Natural killer cell (primary cell): ENCODE data around the gene TRIM43. TPM values are rescaled to one million over a fixed set of nuclear protein-coding genes. Genes with fewer than 3 reads are reported as not detected.
"Not testable (repeated sequence)": the region's sequence is repeated elsewhere in the genome, so short reads cannot be mapped to it uniquely, and the experiment has no call there.

Experiments used
- ATAC-seq, 3 donors: fragments of 150-1000 bp in 2 of 3; fragments of 200-7000 bp in 1 of 3; cut with Tn5 transposase; 1 replicate in 1 of 3; 2 replicates in 2 of 3; pipeline ENCODE4 v1.10.0; 2021; ENCODE audit warnings: mild to moderate bottlenecking in 2 of 3, moderate library complexity in 2 of 3
- DNase-seq, 2 donors: peaks; one replicate each; pipeline versions ENCODE4 v3.0.0 to v3.0.0-alpha.2; 2013 to 2021; ENCODE audit warnings: mixed read lengths in 1 of 2
- H3K27ac ChIP-seq: one replicate; pipeline ENCODE4 v1.5.1; 2013; ENCODE audit warnings: mild to moderate bottlenecking, low read length
- H3K27me3 ChIP-seq: one replicate; pipeline ENCODE4 v1.6.1; 2013; ENCODE audit warnings: low read length; ENCODE audit not compliant: control insufficient read depth, insufficient read depth
- H3K36me3 ChIP-seq: one replicate; pipeline ENCODE4 v1.6.1; 2013; ENCODE audit warnings: low read length; ENCODE audit not compliant: control insufficient read depth, insufficient read depth
- H3K4me1 ChIP-seq: one replicate; pipeline ENCODE4 v1.6.1; 2013; ENCODE audit warnings: low read length; ENCODE audit not compliant: control insufficient read depth, insufficient read depth
- H3K4me3 ChIP-seq: one replicate; pipeline ENCODE4 v1.5.1; 2013; ENCODE audit warnings: low read length
- H3K9me3 ChIP-seq: one replicate; pipeline ENCODE4 v1.6.1; 2013; ENCODE audit warnings: low read length; ENCODE audit not compliant: control insufficient read depth, insufficient read depth
- H3K27ac Mint-ChIP-seq, 2 donors: one replicate each; pipeline ENCODE4 v1.8.0; 2022; ENCODE audit warnings: mild to moderate bottlenecking in 2 of 2, mixed read lengths in 2 of 2, moderate library complexity in 1 of 2
- H3K27me3 Mint-ChIP-seq, 2 donors: one replicate each; pipeline ENCODE4 v1.8.0; 2022; ENCODE audit warnings: low read depth in 2 of 2, mixed read lengths in 2 of 2
- H3K36me3 Mint-ChIP-seq: one replicate; pipeline ENCODE4 v1.8.0; 2022; ENCODE audit warnings: mixed read lengths
- H3K4me1 Mint-ChIP-seq, 2 donors: one replicate each; pipeline ENCODE4 v1.8.0; 2022; ENCODE audit warnings: mixed read lengths in 2 of 2
- H3K4me3 Mint-ChIP-seq: one replicate; pipeline ENCODE4 v1.8.0; 2022; ENCODE audit warnings: mild to moderate bottlenecking, moderate library complexity, mixed read lengths
- H3K9me3 Mint-ChIP-seq, 2 donors: one replicate each; pipeline ENCODE4 v1.8.0; 2022; ENCODE audit warnings: mixed read lengths in 2 of 2
- WGBS: methylation state at CpG from one replicate; pipeline ENCODE4 v1.1.7; 2013; ENCODE audit warnings: missing lambda C conversion rate; ENCODE audit not compliant: insufficient coverage; 5-methylcytosine and 5-hydroxymethylcytosine counted together
- intact Hi-C: fragments of 100-400 bp; cut with micrococcal nuclease; formaldehyde crosslinking; loops from one replicate; pipeline ENCODE4 v1.14.2; 2022
- total RNA-seq, 4 donors: library from RNA; stranded (reverse); fragments of 120-200 nt in 1 of 4; gene quantifications; one replicate each; pipeline versions ENCODE4 v1.2.3 to v1.2.4, GENCODE V29; 2013 to 2022

Gene TRIM43
- total RNA-seq, 3 donors from 2014 or later (not counting 1 experiment from before 2014, with no cell fraction given): not detected

DNA sequence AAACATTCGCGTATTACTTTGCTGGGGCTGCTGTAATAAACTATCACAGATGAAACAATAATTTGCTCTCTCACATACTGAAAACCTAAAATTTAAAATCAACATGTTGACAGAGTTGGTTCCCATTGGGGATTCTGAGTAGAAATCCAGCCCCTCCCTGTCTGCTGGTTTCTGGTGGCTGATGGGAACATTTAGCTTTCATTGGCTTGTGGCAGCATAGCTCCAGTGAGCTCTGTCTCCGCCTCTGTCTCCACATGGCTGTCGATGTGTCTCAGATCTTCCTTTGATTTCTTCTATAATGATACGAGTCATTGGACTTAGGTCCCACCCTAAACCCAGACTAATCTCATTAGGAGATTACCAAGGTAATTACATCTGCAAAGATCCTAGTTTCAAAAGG lies 30.9 kb downstream of the TRIM43 start:
- H3K4me1 Mint-ChIP-seq, ATAC-seq, H3K36me3 Mint-ChIP-seq, H3K4me3 ChIP-seq, DNase-seq, H3K9me3 Mint-ChIP-seq, H3K36me3 ChIP-seq, H3K27me3 ChIP-seq, H3K27me3 Mint-ChIP-seq, H3K4me1 ChIP-seq, intact Hi-C loops, H3K9me3 ChIP-seq, H3K27ac ChIP-seq, H3K27ac Mint-ChIP-seq, H3K4me3 Mint-ChIP-seq: not testable (repeated sequence)
- no CpG with 5 or more reads among the region's 5 CpGs for WGBS

DNA sequence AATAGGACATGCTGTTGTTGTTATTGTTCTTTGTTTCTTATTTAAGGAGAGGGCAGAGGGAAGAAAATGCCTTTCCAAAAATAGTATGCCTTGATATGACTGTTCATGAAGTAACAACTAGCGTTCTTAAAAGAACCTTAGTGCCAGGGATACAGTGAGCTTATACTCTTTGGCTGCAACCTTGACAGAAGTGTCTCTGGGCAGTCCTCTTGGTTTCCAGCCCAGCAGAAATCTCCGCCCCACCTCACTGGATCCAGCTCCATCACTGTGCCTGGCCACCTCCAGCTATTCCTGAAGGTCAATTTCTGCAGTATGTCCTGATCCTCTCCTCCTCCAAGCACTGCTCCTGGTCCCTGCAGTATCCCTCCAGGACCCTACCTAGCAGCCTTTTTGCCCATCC lies 39.2 kb downstream of the TRIM43 start:
- DNase-seq, H3K27ac Mint-ChIP-seq, H3K36me3 ChIP-seq, H3K36me3 Mint-ChIP-seq, H3K9me3 Mint-ChIP-seq, H3K4me1 ChIP-seq, H3K4me3 Mint-ChIP-seq, H3K27ac ChIP-seq, H3K27me3 ChIP-seq, intact Hi-C loops, H3K27me3 Mint-ChIP-seq, H3K4me3 ChIP-seq, H3K9me3 ChIP-seq, H3K4me1 Mint-ChIP-seq, ATAC-seq: not testable (repeated sequence)
- WGBS: no CpG with 5 or more reads among the region's 2 CpGs

GRCh38 chr2:95633626-95634259 lies 41.9 kb downstream of the TRIM43 start:
- H3K9me3 Mint-ChIP-seq, H3K36me3 Mint-ChIP-seq, DNase-seq, H3K4me3 ChIP-seq, H3K9me3 ChIP-seq, H3K27me3 Mint-ChIP-seq, intact Hi-C loops, H3K4me1 ChIP-seq, H3K36me3 ChIP-seq, H3K4me1 Mint-ChIP-seq, H3K27ac Mint-ChIP-seq, H3K27me3 ChIP-seq, ATAC-seq, H3K27ac ChIP-seq, H3K4me3 Mint-ChIP-seq: not testable (repeated sequence)
- no CpG with 5 or more reads among the region's 2 CpGs for WGBS

GRCh38 chr2:95640515-95641288 lies 48.9 kb downstream of the TRIM43 start:
- 84% methylated on average over 2 of the region's 25 CpGs for WGBS
- H3K27ac ChIP-seq, H3K36me3 ChIP-seq, H3K9me3 ChIP-seq, H3K27ac Mint-ChIP-seq, H3K9me3 Mint-ChIP-seq, H3K4me3 Mint-ChIP-seq, H3K4me1 ChIP-seq, H3K27me3 Mint-ChIP-seq, intact Hi-C loops, H3K4me3 ChIP-seq, DNase-seq, H3K27me3 ChIP-seq, H3K4me1 Mint-ChIP-seq, H3K36me3 Mint-ChIP-seq, ATAC-seq: not testable (repeated sequence)

GRCh38 chr2:95641289-95641575 lies 49.4 kb downstream of the TRIM43 start:
- H3K36me3 ChIP-seq, H3K27ac ChIP-seq, H3K27ac Mint-ChIP-seq, intact Hi-C loops, H3K4me3 ChIP-seq, H3K27me3 Mint-ChIP-seq, H3K27me3 ChIP-seq, H3K4me1 Mint-ChIP-seq, ATAC-seq, H3K9me3 ChIP-seq, H3K9me3 Mint-ChIP-seq, DNase-seq, H3K36me3 Mint-ChIP-seq, H3K4me1 ChIP-seq, H3K4me3 Mint-ChIP-seq: not testable (repeated sequence)
- WGBS: no CpG with 5 or more reads among the region's 9 CpGs

DNA sequence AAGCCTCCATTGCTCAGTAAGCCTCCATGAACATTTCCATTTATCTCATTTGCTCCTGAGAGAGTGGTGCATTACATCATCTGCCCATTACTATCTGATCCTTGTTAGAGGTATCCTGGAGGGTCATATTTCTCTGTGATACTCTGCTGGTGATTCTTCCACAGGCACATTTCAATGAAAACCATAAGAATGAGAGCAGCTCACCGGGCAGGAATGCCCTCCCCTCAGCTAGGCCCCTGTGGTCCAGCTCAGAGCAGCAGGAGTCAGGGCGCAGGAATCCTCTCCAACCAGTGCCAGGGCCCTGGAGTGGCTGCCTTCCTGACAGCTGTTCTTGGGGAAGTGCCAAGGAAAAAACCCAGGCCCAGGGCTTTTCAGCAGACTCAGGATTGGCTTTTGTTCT lies 50.0 kb downstream of the TRIM43 start:
- H3K27me3 ChIP-seq, H3K36me3 Mint-ChIP-seq, H3K9me3 ChIP-seq, H3K27ac ChIP-seq, DNase-seq, H3K27ac Mint-ChIP-seq, H3K9me3 Mint-ChIP-seq, ATAC-seq, H3K4me1 Mint-ChIP-seq, H3K4me3 Mint-ChIP-seq, H3K27me3 Mint-ChIP-seq, H3K4me1 ChIP-seq, H3K4me3 ChIP-seq, H3K36me3 ChIP-seq, intact Hi-C loops: not testable (repeated sequence)
- no CpG with 5 or more reads among the region's 2 CpGs for WGBS

- H3K9me3 Mint-ChIP-seq, H3K4me1 Mint-ChIP-seq, H3K36me3 Mint-ChIP-seq, H3K4me3 Mint-ChIP-seq, H3K4me1 ChIP-seq, H3K27me3 Mint-ChIP-seq, H3K4me3 ChIP-seq, H3K36me3 ChIP-seq, H3K9me3 ChIP-seq, H3K27me3 ChIP-seq, ATAC-seq, H3K27ac ChIP-seq, DNase-seq, H3K27ac Mint-ChIP-seq, intact Hi-C loops: not testable (repeated sequence)
- WGBS: no CpG with 5 or more reads among the region's 2 CpGs
Observed at GRCh38 chr2:95642360-95642759, 50.6 kb downstream of the TRIM43 start.

DNA sequence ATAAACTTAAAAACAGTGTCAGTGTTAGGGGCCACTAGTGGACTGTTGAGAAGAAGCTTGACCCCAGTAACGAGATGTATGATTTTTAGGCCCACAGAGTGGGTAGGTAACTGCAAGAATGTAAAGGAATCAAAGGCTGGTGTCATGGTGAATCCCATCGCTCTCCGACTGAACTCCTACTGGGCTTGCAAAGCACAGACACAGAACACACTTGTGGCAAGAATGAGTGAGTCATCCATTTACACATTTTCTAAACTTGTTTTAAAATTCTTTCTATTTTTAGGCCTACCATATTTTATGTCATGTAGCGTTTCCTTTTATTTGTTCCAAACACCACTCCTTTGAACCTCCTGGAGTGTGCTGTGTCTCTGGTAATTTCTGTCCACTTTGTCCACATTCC lies 51.1 kb downstream of the TRIM43 start:
- ATAC-seq, H3K36me3 ChIP-seq, H3K4me1 ChIP-seq, H3K27ac Mint-ChIP-seq, H3K4me1 Mint-ChIP-seq, H3K9me3 Mint-ChIP-seq, H3K36me3 Mint-ChIP-seq, H3K4me3 Mint-ChIP-seq, DNase-seq, H3K27ac ChIP-seq, H3K27me3 ChIP-seq, H3K4me3 ChIP-seq, H3K27me3 Mint-ChIP-seq, intact Hi-C loops, H3K9me3 ChIP-seq: not testable (repeated sequence)
- WGBS: no CpG with 5 or more reads among the region's 4 CpGs
